GM10248 (cell line): ENCODE measurements around the gene GCLC.

Source experiments
- CTCF ChIA-PET: fragments of 300-600 bp; sonication (Branson Sonifier 250); formaldehyde crosslinking; extraction: SDS; loops from one replicate; lab custom pipeline; 2021; ENCODE audit warnings: antibody characterized with exemption; lab: Yijun Ruan, JAX
- POLR2A ChIA-PET: fragments of 350-650 bp; sonication (Branson Sonifier 250); formaldehyde crosslinking; extraction: SDS; loops from one replicate; lab custom pipeline; 2020; ENCODE audit warnings: antibody characterized with exemption; lab: Yijun Ruan, JAX
- DNase-seq: peaks from one replicate; pipeline ENCODE4 v3.0.0; 2012; ENCODE audit errors: extremely low spot score
- CTCF ChIP-seq: IDR thresholded peaks from 2 replicates; pipeline ENCODE4 v1.5.1; 2012; ENCODE audit warnings: mild to moderate bottlenecking, low read depth; ENCODE audit errors: extremely low read depth, missing control alignments, control extremely low read depth

Gene GCLC

GRCh38 chr6:53510746-53511145, 34.2 kb downstream of the GCLC start:
- CTCF ChIA-PET: interaction anchor here (1.0 to 1.9 kb wide), 4 partner anchors 18 to 208 kb away, joined by 3 to 8 read pairs (median 4); partner anchors contain the start of gene GCLC
- no peak for DNase-seq
- POLR2A ChIA-PET: no interaction called here
- TF ChIP-seq CTCF: no peak

- DNase-seq: no peak
- no peak for TF ChIP-seq CTCF
- CTCF ChIA-PET: interaction anchor here (1.2 to 2.0 kb wide), 4 partner anchors 10 to 23 kb away, joined by 3 to 10 read pairs (median 4); no protein-coding TSS in a partner anchor
- POLR2A ChIA-PET: no interaction called here
Measured at GRCh38 chr6:53506872-53507271, 38.0 kb downstream of the GCLC start.

GRCh38 chr6:53504512-53504911, 40.4 kb downstream of the GCLC start:
- CTCF ChIA-PET: interaction anchor here (1.0 to 3.3 kb wide), 7 partner anchors 8 to 221 kb away, joined by 3 to 12 read pairs (median 3); no protein-coding TSS in a partner anchor
- POLR2A ChIA-PET: no interaction called here

GRCh38 chr6:53503060-53503459, 41.8 kb downstream of the GCLC start:
- ChIA-PET POLR2A (no interaction called here), CTCF (interaction anchor here (0.8 to 2.2 kb wide), 3 partner anchors 10 to 216 kb away, joined by 3 to 12 read pairs (median 3); no protein-coding TSS in a partner anchor)
- no peak for DNase-seq
- TF ChIP-seq CTCF: no peak

More at GRCh38 chr6:53504512-53504911, 40.4 kb downstream of the GCLC start:
- TF ChIP-seq CTCF: no peak
- no peak for DNase-seq

DNA sequence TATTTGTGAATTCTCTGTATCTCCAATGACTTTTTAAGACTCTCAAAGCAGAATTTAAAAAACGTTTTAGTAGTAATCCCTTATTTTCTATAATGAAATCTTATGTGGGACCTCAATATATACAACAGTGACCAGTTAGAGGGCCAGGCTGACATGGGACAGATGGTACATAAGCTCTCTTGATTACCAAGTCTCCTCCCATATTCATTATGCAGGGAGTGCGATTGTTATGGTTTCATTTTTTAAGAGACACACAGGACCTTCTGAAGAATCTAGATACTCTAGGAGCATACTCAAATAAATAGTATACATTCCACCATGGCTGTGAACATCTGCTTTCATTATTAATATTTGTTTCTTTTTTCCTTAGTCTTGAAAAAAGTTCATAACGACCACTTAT, 43.5 kb downstream of the GCLC start:
- POLR2A ChIA-PET: no interaction called here
- TF ChIP-seq CTCF: no peak
- no peak for DNase-seq
- CTCF ChIA-PET: interaction anchor here (1.0 to 1.7 kb wide), 5 partner anchors 8 to 150 kb away, joined by 3 to 7 read pairs (median 4); no protein-coding TSS in a partner anchor

DNA sequence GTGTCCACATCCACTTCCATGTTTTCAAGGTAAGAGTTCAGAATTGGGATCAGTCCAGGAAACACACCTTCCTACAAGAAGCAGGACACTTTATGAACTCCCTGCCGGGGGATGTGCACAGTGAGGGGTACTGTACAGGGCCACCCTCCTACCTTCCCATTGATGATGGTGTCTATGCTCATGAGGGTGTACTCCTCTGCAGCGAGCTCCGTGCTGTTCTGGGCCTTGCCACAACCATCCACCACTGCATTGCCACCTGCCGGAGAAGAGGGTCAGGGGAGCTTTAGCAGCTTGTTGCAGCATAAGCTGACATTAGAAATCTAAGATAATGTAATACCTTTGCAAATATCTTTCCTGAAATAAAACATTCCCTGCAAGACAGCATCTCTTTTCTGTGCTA, 44.8 kb downstream of the GCLC start:
- POLR2A ChIA-PET: no interaction called here
- no peak for TF ChIP-seq CTCF
- no peak for DNase-seq
- CTCF ChIA-PET: no interaction called here
